Parathyroid adenoma (tissue), 2 donors: ENCODE data around the gene IL17RE.

Source experiments
- H2AFZ ChIP-seq: fragments of 300-600 bp; sonication (generic); one replicate; pipeline ENCODE4 v1.7.0; 2017; ENCODE audit warnings: antibody characterized with exemption, mild to moderate bottlenecking
- H3K27ac ChIP-seq: fragments of 300-600 bp; sonication (generic); one replicate; pipeline ENCODE4 v1.7.0; 2017
- H3K27me3 ChIP-seq: fragments of 300-600 bp; sonication (generic); one replicate; pipeline ENCODE4 v1.7.0; 2017; ENCODE audit warnings: low read length; ENCODE audit not compliant: control insufficient read depth, insufficient read depth
- H3K36me3 ChIP-seq: fragments of 300-600 bp; sonication (generic); one replicate; pipeline ENCODE4 v1.7.0; 2017; ENCODE audit warnings: low read length; ENCODE audit not compliant: control insufficient read depth, insufficient read depth
- H3K4me1 ChIP-seq: fragments of 300-600 bp; sonication (generic); one replicate; pipeline ENCODE4 v1.7.0; 2017; ENCODE audit warnings: control low read depth
- H3K4me2 ChIP-seq: fragments of 300-600 bp; sonication (generic); one replicate; pipeline ENCODE4 v1.7.0; 2017; ENCODE audit warnings: low read length
- H3K4me3 ChIP-seq: fragments of 300-600 bp; sonication (generic); one replicate; pipeline ENCODE4 v1.7.0; 2017; ENCODE audit warnings: low read depth, low read length
- H3K79me2 ChIP-seq: fragments of 300-600 bp; sonication (generic); one replicate; pipeline ENCODE4 v1.7.0; 2017; ENCODE audit warnings: control low read depth
- H3K9ac ChIP-seq: fragments of 300-600 bp; sonication (generic); one replicate; pipeline ENCODE4 v1.7.0; 2017; ENCODE audit warnings: mild to moderate bottlenecking
- H3K9me3 ChIP-seq: fragments of 300-600 bp; sonication (generic); one replicate; pipeline ENCODE4 v1.7.0; 2017; ENCODE audit warnings: low read length; ENCODE audit not compliant: control insufficient read depth
- TF ChIP-seq, protein P1 (sequence below): fragments of 300-600 bp; sonication (generic); IDR thresholded peaks from one replicate; pipeline ENCODE4 v1.7.0; 2017; ENCODE audit warnings: antibody characterized with exemption, mild to moderate bottlenecking
- donor health status: primary hyperparathyroidism.

Gene IL17RE

DNA sequence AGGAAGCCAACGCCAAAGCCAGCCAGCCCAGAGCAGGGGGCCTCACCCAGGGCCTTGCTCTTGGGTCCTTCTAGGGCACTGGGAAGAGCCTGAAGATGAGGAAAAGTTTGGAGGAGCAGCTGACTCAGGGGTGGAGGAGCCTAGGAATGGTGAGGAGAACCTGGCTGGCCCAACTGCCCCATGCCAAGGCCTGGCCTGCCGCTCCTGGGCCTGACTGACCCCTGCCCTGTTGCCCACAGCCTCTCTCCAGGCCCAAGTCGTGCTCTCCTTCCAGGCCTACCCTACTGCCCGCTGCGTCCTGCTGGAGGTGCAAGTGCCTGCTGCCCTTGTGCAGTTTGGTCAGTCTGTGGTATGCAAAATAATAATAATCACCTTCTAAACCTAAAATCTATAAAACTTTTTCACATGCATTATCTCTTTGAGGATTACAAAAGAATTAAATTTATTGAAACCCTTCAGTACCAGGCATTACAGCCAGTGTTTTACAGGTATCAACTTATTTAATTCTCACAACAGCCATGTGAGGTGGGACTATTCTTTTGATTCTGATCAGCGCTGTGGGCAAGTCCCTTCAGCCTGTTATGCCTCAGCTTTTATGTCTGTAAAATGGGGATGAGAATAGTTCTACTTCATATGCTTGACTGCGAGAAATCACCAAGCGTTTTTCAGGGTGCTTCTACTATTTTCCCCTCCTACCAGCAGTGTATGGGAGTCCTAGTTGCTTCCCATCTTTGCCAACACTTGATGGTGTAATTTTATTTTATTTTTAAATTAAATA, 15.8 kb downstream of the IL17RE start:
- Histone ChIP-seq H3K4me3 (no peak overlapping the region), H3K27ac (no peak overlapping the region), H3K36me3 (no peaks in the 10 kb centered on the region)

DNA sequence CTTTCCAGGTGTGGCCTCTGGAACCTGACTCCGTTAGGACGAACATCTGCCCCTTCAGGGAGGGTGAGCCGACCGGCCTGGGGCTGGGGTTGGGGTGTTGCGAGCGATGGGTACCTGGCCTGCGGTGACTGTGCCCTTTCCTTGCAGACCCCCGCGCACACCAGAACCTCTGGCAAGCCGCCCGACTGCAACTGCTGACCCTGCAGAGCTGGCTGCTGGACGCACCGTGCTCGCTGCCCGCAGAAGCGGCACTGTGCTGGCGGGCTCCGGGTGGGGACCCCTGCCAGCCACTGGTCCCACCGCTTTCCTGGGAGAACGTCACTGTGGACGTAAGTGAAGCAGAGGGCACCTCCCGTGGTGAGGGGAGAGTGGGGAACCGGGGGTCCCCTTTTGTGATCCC, 25.5 kb downstream of the IL17RE start:
- no peak overlapping the region for H3K9ac ChIP-seq
- no peak overlapping the region for H3K4me3 ChIP-seq
- H3K27ac ChIP-seq: no peak overlapping the region
- H3K4me2 ChIP-seq: no peak overlapping the region
- no peaks in the 10 kb centered on the region for H3K4me1 ChIP-seq
- no peaks in the 10 kb centered on the region for H3K79me2 ChIP-seq
- TF ChIP-seq, protein P1, sequence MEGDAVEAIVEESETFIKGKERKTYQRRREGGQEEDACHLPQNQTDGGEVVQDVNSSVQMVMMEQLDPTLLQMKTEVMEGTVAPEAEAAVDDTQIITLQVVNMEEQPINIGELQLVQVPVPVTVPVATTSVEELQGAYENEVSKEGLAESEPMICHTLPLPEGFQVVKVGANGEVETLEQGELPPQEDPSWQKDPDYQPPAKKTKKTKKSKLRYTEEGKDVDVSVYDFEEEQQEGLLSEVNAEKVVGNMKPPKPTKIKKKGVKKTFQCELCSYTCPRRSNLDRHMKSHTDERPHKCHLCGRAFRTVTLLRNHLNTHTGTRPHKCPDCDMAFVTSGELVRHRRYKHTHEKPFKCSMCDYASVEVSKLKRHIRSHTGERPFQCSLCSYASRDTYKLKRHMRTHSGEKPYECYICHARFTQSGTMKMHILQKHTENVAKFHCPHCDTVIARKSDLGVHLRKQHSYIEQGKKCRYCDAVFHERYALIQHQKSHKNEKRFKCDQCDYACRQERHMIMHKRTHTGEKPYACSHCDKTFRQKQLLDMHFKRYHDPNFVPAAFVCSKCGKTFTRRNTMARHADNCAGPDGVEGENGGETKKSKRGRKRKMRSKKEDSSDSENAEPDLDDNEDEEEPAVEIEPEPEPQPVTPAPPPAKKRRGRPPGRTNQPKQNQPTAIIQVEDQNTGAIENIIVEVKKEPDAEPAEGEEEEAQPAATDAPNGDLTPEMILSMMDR: no peak
- H3K36me3 ChIP-seq: no peaks in the 10 kb centered on the region
- H2AFZ ChIP-seq: no peak overlapping the region
- no peaks in the 10 kb centered on the region for H3K9me3 ChIP-seq
- no peaks in the 10 kb centered on the region for H3K27me3 ChIP-seq

More for the DNA sequence above, 15.8 kb downstream of the IL17RE start:
- Histone ChIP-seq H2AFZ (no peak overlapping the region), H3K4me1 (peaks cover 11% of the 10 kb centered on the region), H3K9me3 (no peaks in the 10 kb centered on the region), H3K9ac (no peak overlapping the region), H3K79me2 (peaks cover 2% of the 10 kb centered on the region), H3K27me3 (no peaks in the 10 kb centered on the region), H3K4me2 (no peak overlapping the region)
- TF ChIP-seq, protein P1: no peak

DNA sequence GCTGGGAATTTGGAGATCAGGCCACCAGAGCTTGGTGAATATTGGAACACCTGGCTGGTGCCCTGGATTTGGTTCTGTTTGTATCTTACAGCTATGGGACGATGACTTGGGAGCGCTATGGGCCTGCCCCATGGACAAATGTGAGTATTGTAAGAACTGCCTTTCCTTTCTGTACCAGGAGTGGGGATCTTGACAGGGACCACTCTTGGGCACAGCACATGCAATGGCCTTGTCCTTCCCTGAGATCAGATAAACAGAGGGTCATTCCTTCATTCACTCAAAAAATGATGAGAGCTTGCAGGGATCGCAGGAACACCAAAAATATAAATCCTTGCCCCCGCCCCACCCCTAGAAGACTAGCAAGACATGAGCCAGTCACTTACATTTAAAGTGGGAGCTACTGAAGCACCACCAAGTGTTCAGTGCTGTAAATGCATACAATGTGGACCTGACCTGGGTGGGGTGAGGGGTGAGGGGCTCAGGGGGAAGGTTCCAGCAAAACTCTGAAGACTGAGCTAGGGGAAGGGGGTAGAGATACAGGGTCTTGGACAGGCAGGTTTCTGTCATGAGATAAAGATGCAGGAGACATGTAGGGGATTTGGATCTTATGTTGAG, 28.3 kb downstream of the IL17RE start:
- Histone ChIP-seq H3K27ac (no peak overlapping the region), H3K9me3 (no peaks in the 10 kb centered on the region), H3K4me2 (no peak overlapping the region), H2AFZ (no peak overlapping the region), H3K4me3 (no peak overlapping the region), H3K4me1 (peaks cover 10% of the 10 kb centered on the region), H3K79me2 (peaks cover 9% of the 10 kb centered on the region), H3K27me3 (no peaks in the 10 kb centered on the region), H3K36me3 (no peaks in the 10 kb centered on the region), H3K9ac (no peak overlapping the region)
- TF ChIP-seq, protein P1: no peak

DNA sequence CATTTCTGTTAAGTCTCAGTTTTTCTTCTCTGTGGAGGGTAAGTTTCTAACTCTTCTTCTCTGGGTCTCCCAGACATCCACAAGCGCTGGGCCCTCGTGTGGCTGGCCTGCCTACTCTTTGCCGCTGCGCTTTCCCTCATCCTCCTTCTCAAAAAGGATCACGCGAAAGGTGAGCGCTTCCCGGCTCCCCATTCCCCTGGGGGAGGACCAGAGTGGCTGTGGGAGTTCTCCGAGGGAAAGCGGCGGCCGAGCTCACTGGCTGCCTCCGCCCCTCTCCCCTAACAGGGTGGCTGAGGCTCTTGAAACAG, 29.8 kb downstream of the IL17RE start:
- peak overlapping the region; percentile 93 for H3K27ac ChIP-seq
- peak overlapping the region; percentile 99 for H2AFZ ChIP-seq
- H3K4me3 ChIP-seq: peak overlapping the region; percentile 92
- H3K79me2 ChIP-seq: peaks cover 9% of the 10 kb centered on the region
- no peaks in the 10 kb centered on the region for H3K27me3 ChIP-seq
- no peaks in the 10 kb centered on the region for H3K36me3 ChIP-seq
- no peak overlapping the region for H3K9ac ChIP-seq
- TF ChIP-seq, protein P1: no peak
- H3K9me3 ChIP-seq: no peaks in the 10 kb centered on the region
- peaks cover 10% of the 10 kb centered on the region for H3K4me1 ChIP-seq
- peak overlapping the region; percentile 87 for H3K4me2 ChIP-seq
